Stomach (tissue), 4 donors: Measurements from ENCODE around the gene MAPKAPK3.

Source experiments
- EP300 ChIP-seq: sonication (generic); formaldehyde crosslinking; IDR thresholded peaks from one replicate; pipeline ENCODE4 v1.6.1; 2017; ENCODE audit warnings: antibody characterized with exemption
- POLR2A ChIP-seq, 4 donors: fragments of 450-650 bp; IDR thresholded peaks; one replicate each; pipeline ENCODE4 v1.6.1; 2016; ENCODE audit warnings: antibody characterized with exemption in 4 of 4, control low read depth in 2 of 4, mild to moderate bottlenecking in 1 of 4, moderate library complexity in 1 of 4
- POLR2AphosphoS5 ChIP-seq, 3 donors: sonication (generic); formaldehyde crosslinking; IDR thresholded peaks; one replicate each; pipeline ENCODE4 v1.6.1; 2016; ENCODE audit warnings: antibody characterized with exemption in 3 of 3
- TF ChIP-seq, protein P1 (sequence below), 7 experiments: fragments of 450-650 bp in 4 of 7; fragments of 200-600 bp in 3 of 7; sonication (generic) in 3 of 7; IDR thresholded peaks; one replicate each; pipeline ENCODE4 v1.5.1; 2016 to 2019; ENCODE audit warnings: antibody characterized with exemption in 7 of 7, control low read depth in 2 of 7, mild to moderate bottlenecking in 1 of 7

DNA sequence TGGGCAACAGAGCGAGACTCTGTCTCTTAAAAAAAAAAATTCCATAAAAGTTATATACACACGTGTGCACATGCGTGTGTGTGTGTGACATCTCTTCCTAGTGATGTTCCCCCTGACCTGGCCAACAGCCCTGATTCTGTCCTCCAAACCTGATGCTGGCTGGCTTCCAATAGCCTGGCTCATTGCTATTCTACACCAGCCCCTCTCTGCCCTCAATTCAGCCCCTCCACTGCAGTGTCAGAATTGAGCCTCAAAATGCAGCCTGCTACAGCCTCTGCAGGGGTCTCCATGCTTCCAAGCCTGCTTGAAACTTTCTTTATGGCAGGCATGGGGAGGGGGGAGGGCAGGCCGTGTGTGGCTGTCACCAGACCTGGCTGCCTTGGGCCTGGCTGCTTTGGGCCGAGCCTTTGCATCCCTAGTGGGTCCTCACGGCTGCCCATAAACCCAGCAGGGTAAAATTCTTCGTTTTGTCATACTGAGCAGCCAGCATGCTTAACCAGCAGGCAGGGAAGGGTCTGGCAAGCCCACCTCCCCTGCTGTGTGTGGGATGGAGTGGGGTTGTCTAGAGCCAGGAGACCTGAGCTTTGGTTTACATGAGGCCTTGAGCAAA, 35.1 kb downstream of the MAPKAPK3 start:
- TF ChIP-seq POLR2A (IDR thresholded peaks at IDR 0.05) (no peak), EP300 (no peak), POLR2AphosphoS5 (IDR thresholded peaks at IDR 0.05) (no peak)
- TF ChIP-seq, protein P1, sequence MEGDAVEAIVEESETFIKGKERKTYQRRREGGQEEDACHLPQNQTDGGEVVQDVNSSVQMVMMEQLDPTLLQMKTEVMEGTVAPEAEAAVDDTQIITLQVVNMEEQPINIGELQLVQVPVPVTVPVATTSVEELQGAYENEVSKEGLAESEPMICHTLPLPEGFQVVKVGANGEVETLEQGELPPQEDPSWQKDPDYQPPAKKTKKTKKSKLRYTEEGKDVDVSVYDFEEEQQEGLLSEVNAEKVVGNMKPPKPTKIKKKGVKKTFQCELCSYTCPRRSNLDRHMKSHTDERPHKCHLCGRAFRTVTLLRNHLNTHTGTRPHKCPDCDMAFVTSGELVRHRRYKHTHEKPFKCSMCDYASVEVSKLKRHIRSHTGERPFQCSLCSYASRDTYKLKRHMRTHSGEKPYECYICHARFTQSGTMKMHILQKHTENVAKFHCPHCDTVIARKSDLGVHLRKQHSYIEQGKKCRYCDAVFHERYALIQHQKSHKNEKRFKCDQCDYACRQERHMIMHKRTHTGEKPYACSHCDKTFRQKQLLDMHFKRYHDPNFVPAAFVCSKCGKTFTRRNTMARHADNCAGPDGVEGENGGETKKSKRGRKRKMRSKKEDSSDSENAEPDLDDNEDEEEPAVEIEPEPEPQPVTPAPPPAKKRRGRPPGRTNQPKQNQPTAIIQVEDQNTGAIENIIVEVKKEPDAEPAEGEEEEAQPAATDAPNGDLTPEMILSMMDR (IDR thresholded peaks at IDR 0.05) = no peak
